Stimulated activated CD8-positive, alpha-beta memory T cell treated with anti-CD3 and anti-CD28 coated beads, Interleukin-7, amount 100 ng/mL, for 4 hours (primary cell): ENCODE results near the gene LMTK2.

ENCODE experiments used
- DNase-seq, 2 donors: peaks; one replicate each; pipeline ENCODE4 v3.0.0-alpha.2; 2020; ENCODE audit warnings: low read depth in 2 of 2

LMTK2 gene

GRCh38 chr7:98106647-98107312 lies at the start of gene LMTK2:
Gene LMTK2 (plus strand): TSS chr7:98106862. CDS start chr7:98107178, 316 bp downstream.
- DNase-seq = peak; percentile 92

- no peak for DNase-seq
Measured at GRCh38 chr7:98057157-98057556, 49.5 kb upstream of the LMTK2 start.

- DNase-seq = no peak
Measured at GRCh38 chr7:98058186-98058585, 48.5 kb upstream of the LMTK2 start.

- DNase-seq = no peak
Measured at GRCh38 chr7:98064233-98064632, 42.4 kb upstream of the LMTK2 start.

GRCh38 chr7:98066208-98066607 lies 40.5 kb upstream of the LMTK2 start:
- no peak for DNase-seq

GRCh38 chr7:98066934-98067507 lies 39.6 kb upstream of the LMTK2 start:
- no peak for DNase-seq

GRCh38 chr7:98073047-98073446 lies 33.6 kb upstream of the LMTK2 start:
- no peak for DNase-seq

GRCh38 chr7:98075801-98076200 lies 30.9 kb upstream of the LMTK2 start:
- no peak for DNase-seq

GRCh38 chr7:98077762-98078161 lies 28.9 kb upstream of the LMTK2 start:
- no peak for DNase-seq

- no peak for DNase-seq
Measured at GRCh38 chr7:98078197-98078870, 28.3 kb upstream of the LMTK2 start.

- no peak for DNase-seq
Measured at GRCh38 chr7:98079891-98080648, 26.6 kb upstream of the LMTK2 start.

- DNase-seq = no peak
Measured at GRCh38 chr7:98081319-98081718, 25.3 kb upstream of the LMTK2 start.

GRCh38 chr7:98084631-98085030 lies 22.0 kb upstream of the LMTK2 start:
- no peak for DNase-seq

GRCh38 chr7:98085674-98086073 lies 21.0 kb upstream of the LMTK2 start:
- no peak for DNase-seq

- DNase-seq = no peak
Measured at GRCh38 chr7:98086281-98086718, 20.4 kb upstream of the LMTK2 start.

GRCh38 chr7:98088109-98088508 lies 18.6 kb upstream of the LMTK2 start:
- DNase-seq = no peak

GRCh38 chr7:98090116-98090515 lies 16.5 kb upstream of the LMTK2 start:
- DNase-seq = no peak

- DNase-seq = no peak
Measured at GRCh38 chr7:98091061-98091460, 15.6 kb upstream of the LMTK2 start.

GRCh38 chr7:98091523-98091922 lies 15.1 kb upstream of the LMTK2 start:
- no peak for DNase-seq

- no peak for DNase-seq
Measured at GRCh38 chr7:98097042-98097645, 9.5 kb upstream of the LMTK2 start.

- no peak for DNase-seq
Measured at GRCh38 chr7:98100088-98100487, 6.6 kb upstream of the LMTK2 start.

GRCh38 chr7:98102170-98102569 lies 4.5 kb upstream of the LMTK2 start:
- DNase-seq = no peak
